GM19372 (cell line): ENCODE data around the gene PTMS.

ENCODE experiments used
- ATAC-seq: cut with Tn5 transposase; IDR thresholded peaks from one replicate; pipeline ENCODE4 v1.9.1; 2021; ENCODE audit warnings: mild to moderate bottlenecking, low read depth, moderate library complexity; ENCODE audit not compliant: unreplicated experiment

Gene PTMS

DNA sequence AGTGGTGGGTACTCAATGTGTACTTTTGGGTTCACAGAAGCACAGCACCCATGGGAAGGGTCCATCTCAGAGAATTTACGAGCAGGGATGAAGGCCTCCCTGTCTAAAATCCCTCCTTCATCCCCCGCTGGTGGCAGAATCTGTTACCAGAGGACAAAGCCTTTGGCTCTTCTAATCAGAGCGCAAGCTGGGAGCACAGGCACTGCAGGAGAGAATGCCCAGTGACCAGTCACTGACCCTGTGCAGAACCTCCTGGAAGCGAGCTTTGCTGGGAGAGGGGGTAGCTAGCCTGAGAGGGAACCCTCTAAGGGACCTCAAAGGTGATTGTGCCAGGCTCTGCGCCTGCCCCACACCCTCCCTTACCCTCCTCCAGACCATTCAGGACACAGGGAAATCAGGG is 54.0 kb downstream of the PTMS start:
- ATAC-seq = no peak
